CD4-positive, alpha-beta T cell treated with Interleukin-17A for 1 hour (primary cell): Measurements from ENCODE around the gene SYT11.
"Not testable (repeated sequence)": the region's sequence is repeated elsewhere in the genome, so short reads cannot be mapped to it uniquely, and the experiment has no call there.

Source experiments
- DNase-seq: peaks from one replicate; pipeline ENCODE4 v3.0.0-alpha.2; 2020

The SYT11 gene

GRCh38 chr1:155900161-155900560 lies 40.8 kb downstream of the SYT11 start:
- DNase-seq: no peak

DNA sequence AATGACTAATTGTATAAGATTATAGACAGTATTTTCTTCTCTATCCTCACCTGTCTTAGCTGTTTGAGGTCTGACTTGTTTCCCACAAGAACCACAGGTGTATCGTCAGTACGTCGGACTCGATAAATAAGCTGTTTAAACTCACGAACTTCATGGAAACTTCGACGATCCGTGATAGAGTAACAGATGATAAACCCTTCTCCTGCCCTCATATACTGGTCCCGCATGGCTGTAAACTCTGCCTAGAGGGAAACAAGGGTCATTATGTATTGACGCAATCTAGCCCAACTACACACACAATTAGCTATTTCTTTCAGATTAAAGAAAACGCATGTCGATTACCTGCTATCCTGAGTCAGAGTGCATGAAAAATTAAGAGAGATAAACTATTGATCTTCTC lies 44.9 kb downstream of the SYT11 start:
- DNase-seq: no peak

DNA sequence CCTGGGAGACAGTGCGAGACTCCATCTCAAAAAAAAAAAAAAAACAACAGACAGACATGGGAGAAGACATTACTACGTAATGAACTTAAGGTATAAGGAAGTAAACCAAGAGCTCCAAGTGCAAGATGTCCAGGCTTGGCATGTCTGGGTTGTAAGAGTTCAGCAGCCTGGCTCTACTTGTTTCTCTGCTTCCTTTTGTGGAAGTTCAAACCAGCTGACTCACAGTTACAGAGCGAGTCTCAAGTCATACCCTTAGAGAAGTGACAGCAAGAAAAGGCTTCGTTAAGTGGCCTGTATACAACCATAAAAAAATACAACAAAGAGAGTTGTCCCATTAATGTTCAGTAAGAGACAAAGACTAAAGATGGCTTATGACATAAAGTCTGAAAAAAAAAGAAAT lies 50.5 kb downstream of the SYT11 start:
- DNase-seq: peak; percentile 26

GRCh38 chr1:155910621-155911121 lies 51.3 kb downstream of the SYT11 start:
- peak; percentile 32 for DNase-seq

DNA sequence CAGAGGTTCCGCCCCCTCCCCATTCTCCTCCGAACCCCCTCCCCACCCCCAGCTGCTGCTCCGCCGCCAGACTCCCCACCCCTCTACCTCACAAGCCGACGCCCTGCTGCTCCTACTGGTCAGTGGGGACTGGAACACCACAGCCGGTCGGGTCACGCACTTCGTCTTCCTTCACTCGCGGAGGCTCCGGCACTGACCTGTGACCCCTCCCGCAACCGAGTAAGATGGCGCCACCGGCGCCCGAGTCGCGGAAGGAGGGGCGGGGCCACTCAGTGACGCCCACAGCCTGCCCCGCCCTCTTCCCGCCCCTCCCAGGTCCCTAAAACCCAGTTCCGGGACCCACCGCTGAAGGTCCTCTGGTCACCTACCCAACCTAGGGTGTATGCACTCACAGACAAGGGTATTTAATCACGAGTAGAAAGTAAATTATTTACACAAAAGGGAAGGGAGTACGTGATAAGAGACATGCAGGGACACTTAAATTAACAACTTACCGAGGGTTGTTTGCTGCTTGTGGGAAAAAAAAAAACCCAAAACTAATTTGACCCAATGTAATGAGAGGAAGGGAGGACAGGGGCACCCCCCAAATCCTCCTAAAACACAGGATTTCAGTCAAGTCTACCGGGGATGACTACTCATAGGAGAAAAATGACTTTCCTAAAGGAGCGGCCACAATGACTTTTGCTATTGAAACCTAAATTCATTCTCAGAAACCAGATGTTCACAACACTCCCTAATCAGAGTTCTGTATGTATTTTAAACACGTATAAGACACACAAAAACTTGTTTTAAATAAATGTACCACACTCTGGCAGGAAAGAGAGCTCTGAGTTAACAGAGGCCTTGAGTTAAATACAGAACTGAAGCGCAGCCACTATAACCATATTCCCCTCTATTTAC lies 52.0 kb downstream of the SYT11 start, which contains the start of gene RIT1:
RIT1 (minus strand) TSS at position 194 of the 900 bp plus-strand sequence. CDS start 588 bp downstream, outside the sequence.
- peak; percentile 89 for DNase-seq

DNA sequence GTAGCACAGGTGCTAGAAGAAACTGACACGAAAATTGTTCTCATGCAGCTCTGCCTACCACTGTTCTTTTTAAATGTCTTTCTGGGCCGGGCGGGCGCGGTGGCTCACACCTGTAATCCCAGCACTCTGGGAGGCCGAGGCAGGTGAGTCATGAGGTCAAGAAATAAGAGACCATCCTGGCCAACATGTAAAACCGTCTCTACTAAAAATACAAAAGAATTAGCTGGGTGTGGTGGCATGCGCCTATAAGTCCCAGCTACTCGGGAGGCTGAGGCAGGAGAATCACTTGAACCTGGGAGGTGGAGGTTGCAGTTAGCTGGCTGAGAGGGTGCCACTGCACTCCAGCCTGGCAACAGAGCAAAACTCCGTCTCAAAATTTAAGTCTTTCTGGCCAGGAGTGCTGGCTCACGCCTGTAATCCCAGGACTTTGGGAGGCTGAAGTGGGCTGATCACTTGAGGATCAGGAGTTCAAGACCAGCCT lies 52.7 kb downstream of the SYT11 start:
- DNase-seq: no peak

DNA sequence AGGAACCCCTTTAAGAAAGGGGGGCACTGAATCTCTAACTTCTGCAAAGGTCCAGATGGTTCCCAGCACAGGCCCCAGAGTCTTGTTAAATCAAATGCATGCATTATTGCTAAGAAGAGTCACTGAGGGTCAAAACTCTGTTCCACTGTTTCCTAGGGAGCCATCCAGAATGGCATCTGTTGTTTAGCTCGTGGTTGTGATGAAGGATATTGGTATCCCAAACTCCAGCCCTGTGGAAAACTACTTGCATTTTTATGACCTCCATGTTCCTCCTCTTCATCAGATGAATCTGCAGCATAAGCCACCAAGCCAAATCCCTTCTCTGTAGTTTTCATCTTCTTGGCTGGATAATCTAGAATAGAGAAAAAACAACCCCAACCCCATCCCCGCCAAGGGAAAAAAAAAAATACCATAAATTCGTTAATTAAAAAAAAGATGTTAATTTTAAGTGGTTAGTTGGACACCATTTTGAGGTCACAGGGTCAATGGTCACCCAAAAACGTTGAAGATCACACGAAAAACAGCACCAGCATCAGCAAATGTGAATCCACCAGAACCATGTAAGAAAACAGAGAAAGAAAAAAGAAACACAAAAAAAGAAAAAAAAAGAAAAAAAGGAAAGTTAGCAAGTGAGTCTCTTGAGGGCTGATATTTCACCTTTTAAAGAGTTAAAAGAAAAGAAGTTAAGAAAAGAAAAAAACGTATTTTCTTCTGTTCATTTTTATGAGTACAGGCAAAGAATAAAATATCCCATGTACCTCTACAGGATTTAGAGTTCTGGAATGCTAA lies 54.8 kb downstream of the SYT11 start:
- DNase-seq: no peak

- no peak for DNase-seq
These were observed 59.3 kb downstream of the SYT11 start for GRCh38 chr1:155918660-155919059.

DNA sequence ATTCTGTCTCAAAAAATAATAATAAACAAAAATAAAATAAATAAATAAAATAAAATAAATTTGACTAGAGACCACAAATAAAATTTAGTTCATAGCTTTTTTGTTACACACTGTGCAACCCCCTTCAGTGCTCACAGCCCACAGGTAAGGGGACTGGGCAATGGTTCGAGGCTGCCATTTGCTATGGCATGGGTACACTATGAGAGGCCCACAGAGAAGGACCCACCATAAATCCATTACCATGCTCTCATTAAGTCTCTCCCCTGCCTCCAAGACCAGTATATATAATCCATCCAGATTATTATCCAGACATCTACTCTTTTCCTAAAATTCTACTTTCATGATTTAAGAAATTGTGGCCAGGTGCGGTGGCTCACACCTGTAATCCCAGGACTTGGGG lies 60.4 kb downstream of the SYT11 start:
- no peak for DNase-seq

DNA sequence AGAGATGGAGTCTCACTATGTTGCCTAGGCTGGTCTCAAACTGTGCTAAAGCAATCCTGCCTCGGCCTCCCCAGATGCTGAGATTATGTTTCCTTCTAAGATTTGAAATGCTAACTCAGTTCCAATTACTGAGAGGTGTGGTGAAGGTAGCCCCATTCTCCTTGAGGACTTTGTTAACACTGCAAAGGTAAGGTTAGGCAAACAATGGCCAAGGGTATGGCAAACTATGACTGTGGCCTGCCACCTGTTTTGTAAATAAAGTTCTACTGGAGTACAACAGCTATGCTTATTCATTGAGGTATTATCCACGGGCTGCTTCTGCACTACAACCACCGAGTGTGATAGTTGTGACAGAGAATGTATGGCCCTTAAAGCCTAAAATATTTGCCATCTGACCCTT lies 61.4 kb downstream of the SYT11 start:
- no peak for DNase-seq

DNA sequence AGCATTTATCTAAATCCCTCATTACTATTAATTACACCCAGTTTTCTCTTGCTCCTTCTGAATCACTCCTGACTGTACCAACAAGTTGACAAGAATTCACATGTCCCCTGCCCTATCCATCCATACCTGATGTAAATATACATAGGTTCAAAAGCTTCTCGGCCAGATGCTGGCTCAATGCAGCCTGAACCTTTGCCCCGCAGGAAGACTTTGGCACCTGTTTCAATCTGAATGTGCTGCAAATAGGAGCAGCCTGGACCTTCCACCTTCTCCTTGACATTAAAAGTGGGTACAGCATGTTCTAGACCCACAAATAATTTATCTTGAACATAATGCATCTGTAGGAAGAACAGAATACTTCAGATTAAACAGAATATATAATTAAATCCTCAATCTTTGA lies 66.1 kb downstream of the SYT11 start:
- DNase-seq: no peak

DNA sequence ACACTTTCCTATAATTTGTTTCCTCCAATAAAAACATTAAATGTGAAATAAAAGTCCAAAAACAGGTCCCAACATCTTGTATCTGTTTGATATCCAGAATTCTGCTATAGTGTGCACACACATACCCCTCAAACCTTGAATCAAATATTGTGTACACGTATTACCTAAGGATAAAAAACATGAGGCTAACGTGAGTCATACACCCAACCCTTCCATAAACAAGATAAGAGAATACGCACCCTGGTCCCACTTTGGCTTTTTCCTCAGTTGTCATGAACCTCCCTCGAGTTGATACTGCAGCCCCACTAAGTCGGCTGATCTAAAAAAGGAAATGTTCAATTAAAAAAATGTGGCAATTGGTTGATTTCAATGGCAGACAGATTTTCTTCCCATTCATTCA lies 69.7 kb downstream of the SYT11 start:
- DNase-seq: no peak

GRCh38 chr1:155930725-155931124 lies 71.4 kb downstream of the SYT11 start:
- not testable (repeated sequence) for DNase-seq

- DNase-seq: no peak
These were observed 72.1 kb downstream of the SYT11 start for GRCh38 chr1:155931332-155932038.

- DNase-seq: no peak
These were observed 72.7 kb downstream of the SYT11 start for GRCh38 chr1:155932081-155932480.

- DNase-seq: no peak
These were observed 73.1 kb downstream of the SYT11 start for GRCh38 chr1:155932487-155932886.

GRCh38 chr1:155933591-155934096 lies 74.3 kb downstream of the SYT11 start:
- no peak for DNase-seq

- peak; percentile 98 for DNase-seq
These were observed 74.9 kb downstream of the SYT11 start, which contains the start of gene KHDC4 for GRCh38 chr1:155934097-155934935. TSS of gene KHDC4 (minus strand) at chr1:155934413. CDS start at chr1:155934373, 40 bp downstream.
